Neural progenitor cell (in vitro differentiated cells): ENCODE data around the gene LRRTM3. TPM values are rescaled to one million over a fixed set of nuclear protein-coding genes. Genes with fewer than 3 reads are reported as not detected.

Experiments
- DNase-seq: peaks from one replicate; pipeline ENCODE4 v3.0.0-alpha.2; 2016; ENCODE audit warnings: low spot score
- H2AFZ ChIP-seq: fragments of 200-600 bp; sonication (generic); replicated peaks from 2 replicates; pipeline ENCODE4 v1.6.1; 2016; ENCODE audit warnings: antibody characterized with exemption
- H3F3A ChIP-seq: fragments of 200-600 bp; sonication (generic); 2 replicates; pipeline ENCODE4 v1.6.1; 2016; ENCODE audit warnings: antibody characterized with exemption, low read depth
- H3K27ac ChIP-seq: fragments of 200-600 bp; sonication (generic); 2 replicates; pipeline ENCODE4 v1.5.1; 2016; ENCODE audit warnings: mild to moderate bottlenecking
- H3K27me3 ChIP-seq: fragments of 200-600 bp; sonication (generic); 2 replicates; pipeline ENCODE4 v1.6.1; 2016; ENCODE audit warnings: mild to moderate bottlenecking, moderate library complexity
- H3K36me3 ChIP-seq: fragments of 200-600 bp; sonication (generic); 2 replicates; pipeline ENCODE4 v1.5.1; 2016
- H3K4me1 ChIP-seq: fragments of 200-600 bp; sonication (generic); 2 replicates; pipeline ENCODE4 v1.6.1; 2016; ENCODE audit warnings: mixed run types
- H3K4me2 ChIP-seq: fragments of 200-600 bp; sonication (generic); 2 replicates; pipeline ENCODE4 v1.6.1; 2016
- H3K4me3 ChIP-seq: fragments of 200-600 bp; sonication (generic); 2 replicates; pipeline ENCODE4 v1.5.1; 2016
- H3K79me2 ChIP-seq: fragments of 200-600 bp; sonication (generic); 2 replicates; pipeline ENCODE4 v1.6.1; 2016; ENCODE audit warnings: low read depth
- H3K9ac ChIP-seq: fragments of 200-600 bp; sonication (generic); 2 replicates; pipeline ENCODE4 v1.6.1; 2016
- H3K9me3 ChIP-seq: fragments of 200-600 bp; sonication (generic); 2 replicates; pipeline ENCODE4 v1.5.1; 2016; ENCODE audit warnings: low read depth
- H4K20me1 ChIP-seq: fragments of 200-600 bp; sonication (generic); 2 replicates; pipeline ENCODE4 v1.6.1; 2016; ENCODE audit warnings: low read depth
- H3K27ac Mint-ChIP-seq: 3 replicates; pipeline ENCODE4 v1.8.0; 2021; ENCODE audit warnings: mixed read lengths
- H3K27me3 Mint-ChIP-seq: 2 replicates; pipeline ENCODE4 v1.8.0; 2022; ENCODE audit warnings: low read depth, mild to moderate bottlenecking, inconsistent platforms, moderate library complexity, mixed read lengths; ENCODE audit not compliant: insufficient read depth
- H3K36me3 Mint-ChIP-seq: 3 replicates; pipeline ENCODE4 v1.8.0; 2021; ENCODE audit warnings: mixed read lengths
- H3K4me1 Mint-ChIP-seq: 3 replicates; pipeline ENCODE4 v1.8.0; 2021; ENCODE audit warnings: mixed read lengths
- H3K4me3 Mint-ChIP-seq: 3 replicates; pipeline ENCODE4 v1.8.0; 2021; ENCODE audit warnings: mild to moderate bottlenecking, moderate library complexity, mixed read lengths
- H3K9me3 Mint-ChIP-seq: 3 replicates; pipeline ENCODE4 v1.8.0; 2020; ENCODE audit warnings: mixed read lengths
- EZH2 ChIP-seq: fragments of 200-600 bp; sonication (generic); IDR thresholded peaks from 2 replicates; pipeline ENCODE4 v1.6.1; 2017; ENCODE audit warnings: antibody characterized with exemption, mild to moderate bottlenecking, moderate library complexity
- EZH2phosphoT487 ChIP-seq: fragments of 200-600 bp; sonication (generic); IDR thresholded peaks from 2 replicates; pipeline ENCODE4 v1.6.1; 2017; ENCODE audit warnings: antibody characterized with exemption
- total RNA-seq: library from RNA; depleted of rRNA; stranded (reverse); fragments of >200 nt; gene quantifications from 2 replicates; pipeline ENCODE4 v1.2.3, GENCODE V29; 2015; ENCODE audit warnings: low replicate concordance
- TF ChIP-seq, protein P1 (sequence below): fragments of 200-600 bp; sonication (generic); IDR thresholded peaks from 2 replicates; pipeline ENCODE4 v1.5.1; 2017; ENCODE audit warnings: antibody characterized with exemption, mild to moderate bottlenecking

Gene LRRTM3
- total RNA-seq, 1 donor from 2014 or later: not detected

DNA sequence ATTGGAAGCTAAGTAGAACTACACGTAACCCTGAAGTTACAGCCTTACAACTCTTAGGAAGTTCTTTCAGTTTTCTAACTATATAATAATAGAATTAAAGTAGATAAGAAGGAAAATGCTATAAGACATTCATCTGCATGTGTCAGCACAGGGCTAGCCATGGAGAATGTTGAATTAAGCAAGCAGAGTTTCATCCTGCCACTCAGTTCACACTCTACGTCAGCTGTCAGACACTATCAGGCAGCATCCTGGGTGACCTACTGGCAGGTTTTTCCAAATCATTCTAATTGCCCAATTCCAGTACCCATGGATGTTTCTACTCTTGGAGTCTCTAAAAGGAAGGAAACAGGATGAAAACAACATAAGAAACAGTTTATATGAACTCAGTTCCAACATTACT, 45.0 kb upstream of the LRRTM3 start:
- Histone ChIP-seq H4K20me1 (no peaks in the 10 kb centered on the region), H3F3A (no peaks in the 10 kb centered on the region), H2AFZ (no peak overlapping the region), H3K4me3 (no peak overlapping the region), H3K27ac (no peak overlapping the region), H3K36me3 (no peaks in the 10 kb centered on the region), H3K4me1 (no peaks in the 10 kb centered on the region), H3K9me3 (no peaks in the 10 kb centered on the region), H3K4me2 (no peak overlapping the region), H3K79me2 (no peaks in the 10 kb centered on the region), H3K27me3 (no peaks in the 10 kb centered on the region), H3K9ac (no peak overlapping the region)
- TF ChIP-seq, protein P1, sequence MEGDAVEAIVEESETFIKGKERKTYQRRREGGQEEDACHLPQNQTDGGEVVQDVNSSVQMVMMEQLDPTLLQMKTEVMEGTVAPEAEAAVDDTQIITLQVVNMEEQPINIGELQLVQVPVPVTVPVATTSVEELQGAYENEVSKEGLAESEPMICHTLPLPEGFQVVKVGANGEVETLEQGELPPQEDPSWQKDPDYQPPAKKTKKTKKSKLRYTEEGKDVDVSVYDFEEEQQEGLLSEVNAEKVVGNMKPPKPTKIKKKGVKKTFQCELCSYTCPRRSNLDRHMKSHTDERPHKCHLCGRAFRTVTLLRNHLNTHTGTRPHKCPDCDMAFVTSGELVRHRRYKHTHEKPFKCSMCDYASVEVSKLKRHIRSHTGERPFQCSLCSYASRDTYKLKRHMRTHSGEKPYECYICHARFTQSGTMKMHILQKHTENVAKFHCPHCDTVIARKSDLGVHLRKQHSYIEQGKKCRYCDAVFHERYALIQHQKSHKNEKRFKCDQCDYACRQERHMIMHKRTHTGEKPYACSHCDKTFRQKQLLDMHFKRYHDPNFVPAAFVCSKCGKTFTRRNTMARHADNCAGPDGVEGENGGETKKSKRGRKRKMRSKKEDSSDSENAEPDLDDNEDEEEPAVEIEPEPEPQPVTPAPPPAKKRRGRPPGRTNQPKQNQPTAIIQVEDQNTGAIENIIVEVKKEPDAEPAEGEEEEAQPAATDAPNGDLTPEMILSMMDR: no peak
- no peak for TF ChIP-seq EZH2phosphoT487
- no peak for TF ChIP-seq EZH2
- no peak for DNase-seq
- no peaks in the 10 kb centered on the region for H3K36me3 Mint-ChIP-seq
- no peaks in the 10 kb centered on the region for H3K9me3 Mint-ChIP-seq
- no peaks in the 10 kb centered on the region for H3K27me3 Mint-ChIP-seq
- H3K27ac Mint-ChIP-seq: no peak overlapping the region
- H3K4me3 Mint-ChIP-seq: no peak overlapping the region
- H3K4me1 Mint-ChIP-seq: no peaks in the 10 kb centered on the region

DNA sequence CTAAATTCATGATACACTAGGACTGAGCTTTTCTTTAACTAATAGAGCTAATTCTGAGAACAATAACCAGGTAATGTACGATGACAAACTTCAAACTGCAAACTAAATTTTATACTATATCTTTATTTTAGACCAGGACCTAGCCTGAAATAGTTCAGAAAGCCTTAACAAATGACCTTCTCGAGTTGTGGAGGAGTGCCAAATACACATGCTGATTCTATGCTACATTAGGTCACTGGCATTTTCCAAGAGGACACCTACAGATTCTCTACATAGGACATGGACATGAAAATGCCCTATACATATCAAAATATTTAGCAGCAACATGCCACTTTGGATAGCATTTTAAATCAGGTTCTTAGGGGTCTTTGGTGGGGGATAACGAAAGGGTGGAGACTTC, 44.0 kb upstream of the LRRTM3 start:
- no peaks in the 10 kb centered on the region for H3K36me3 Mint-ChIP-seq
- Histone ChIP-seq H3K4me2 (no peak overlapping the region), H3K36me3 (no peaks in the 10 kb centered on the region), H3K4me1 (no peaks in the 10 kb centered on the region), H2AFZ (no peak overlapping the region), H3K4me3 (no peak overlapping the region), H3K27me3 (no peaks in the 10 kb centered on the region), H3K9ac (no peak overlapping the region), H4K20me1 (no peaks in the 10 kb centered on the region), H3F3A (no peaks in the 10 kb centered on the region), H3K27ac (no peak overlapping the region), H3K79me2 (no peaks in the 10 kb centered on the region), H3K9me3 (no peaks in the 10 kb centered on the region)
- H3K9me3 Mint-ChIP-seq: no peaks in the 10 kb centered on the region
- H3K27me3 Mint-ChIP-seq: peaks cover 2% of the 10 kb centered on the region
- TF ChIP-seq, protein P1: no peak
- TF ChIP-seq EZH2: no peak
- no peak for TF ChIP-seq EZH2phosphoT487
- no peak overlapping the region for H3K27ac Mint-ChIP-seq
- no peaks in the 10 kb centered on the region for H3K4me1 Mint-ChIP-seq
- H3K4me3 Mint-ChIP-seq: no peak overlapping the region
- no peak for DNase-seq

DNA sequence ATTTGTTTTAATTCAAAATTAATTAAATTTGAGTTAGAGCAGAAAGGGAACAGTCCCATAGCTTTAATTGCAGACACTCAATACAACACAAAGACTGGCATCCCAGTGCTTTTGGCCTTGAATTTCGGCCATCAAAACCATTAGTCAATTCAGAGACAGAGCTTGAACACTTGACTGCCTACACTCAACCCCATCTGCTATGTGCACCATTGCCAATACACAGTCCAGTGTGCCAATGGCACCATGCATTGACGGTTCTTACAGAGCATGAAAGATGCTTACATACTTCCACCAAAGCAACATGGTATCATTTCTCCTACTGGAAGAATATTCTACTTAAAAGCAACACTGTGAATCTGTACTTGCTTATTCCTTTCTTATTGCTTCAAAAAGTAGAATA, 43.6 kb upstream of the LRRTM3 start:
- H3K27me3 Mint-ChIP-seq: peaks cover 2% of the 10 kb centered on the region
- Histone ChIP-seq H3K27me3 (no peaks in the 10 kb centered on the region), H2AFZ (no peak overlapping the region), H3K9me3 (no peaks in the 10 kb centered on the region), H3K36me3 (no peaks in the 10 kb centered on the region), H3K9ac (no peak overlapping the region), H3K4me1 (no peaks in the 10 kb centered on the region), H3K79me2 (no peaks in the 10 kb centered on the region), H3K27ac (no peak overlapping the region), H3K4me2 (no peak overlapping the region), H3K4me3 (no peak overlapping the region), H4K20me1 (no peaks in the 10 kb centered on the region), H3F3A (no peaks in the 10 kb centered on the region)
- H3K36me3 Mint-ChIP-seq: no peaks in the 10 kb centered on the region
- no peaks in the 10 kb centered on the region for H3K9me3 Mint-ChIP-seq
- H3K27ac Mint-ChIP-seq: no peak overlapping the region
- TF ChIP-seq EZH2phosphoT487: no peak
- TF ChIP-seq EZH2: no peak
- TF ChIP-seq, protein P1: no peak
- no peak for DNase-seq
- no peaks in the 10 kb centered on the region for H3K4me1 Mint-ChIP-seq
- no peak overlapping the region for H3K4me3 Mint-ChIP-seq

DNA sequence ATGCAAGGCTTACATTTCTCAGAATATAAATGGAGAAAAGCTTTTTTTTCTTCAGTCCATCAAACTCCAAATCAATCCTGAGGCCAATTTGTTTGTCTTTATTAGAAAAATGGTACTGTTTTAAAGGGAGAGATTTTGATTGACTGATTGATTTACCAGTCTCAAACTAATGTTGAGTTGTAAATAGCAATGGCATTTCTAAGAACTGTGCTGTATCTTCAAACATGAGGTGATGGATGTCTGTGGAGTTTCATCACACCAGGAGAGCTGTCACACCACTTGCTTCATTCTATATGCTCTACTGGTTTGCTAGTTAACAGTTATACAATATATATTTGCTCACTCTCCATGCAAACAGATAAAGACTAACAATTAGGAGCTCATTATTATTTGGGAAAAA, 39.0 kb upstream of the LRRTM3 start:
- Mint-ChIP-seq H3K27ac (no peak overlapping the region), H3K4me3 (no peak overlapping the region), H3K4me1 (no peaks in the 10 kb centered on the region), H3K36me3 (no peaks in the 10 kb centered on the region), H3K27me3 (peaks cover 2% of the 10 kb centered on the region), H3K9me3 (no peaks in the 10 kb centered on the region)
- Histone ChIP-seq H3K9me3 (no peaks in the 10 kb centered on the region), H3F3A (no peaks in the 10 kb centered on the region), H3K9ac (no peak overlapping the region), H4K20me1 (no peaks in the 10 kb centered on the region), H3K4me3 (no peak overlapping the region), H2AFZ (no peak overlapping the region), H3K4me1 (no peaks in the 10 kb centered on the region), H3K36me3 (no peaks in the 10 kb centered on the region), H3K79me2 (no peaks in the 10 kb centered on the region), H3K27me3 (no peaks in the 10 kb centered on the region), H3K4me2 (no peak overlapping the region), H3K27ac (no peak overlapping the region)
- no peak for DNase-seq
- TF ChIP-seq EZH2phosphoT487 (no peak), EZH2 (no peak)
- TF ChIP-seq, protein P1: no peak
